T-helper 2 cell treated with Interferon-gamma antibody and Interleukin-4, amounts not matched to agents 100 ng/mL and 5 ng/mL, for 36 hours (primary cell): ENCODE measurements around the gene HOOK1. TPM values are rescaled to one million over a fixed set of nuclear protein-coding genes. Genes with fewer than 3 reads are reported as not detected.
"Not testable (repeated sequence)": the region's sequence is repeated elsewhere in the genome, so short reads cannot be mapped to it uniquely, and the experiment has no call there.

Source experiments
- intact Hi-C: fragments of 100-400 bp; cut with micrococcal nuclease; formaldehyde crosslinking; loops from one replicate; pipeline ENCODE4 v1.15.1; 2023
- total RNA-seq: library from RNA; stranded (reverse); gene quantifications from 2 replicates; pipeline ENCODE4 v1.2.3, GENCODE V29; 2022

The HOOK1 gene
- total RNA-seq, 1 donor from 2014 or later, result 2.2 TPM

DNA sequence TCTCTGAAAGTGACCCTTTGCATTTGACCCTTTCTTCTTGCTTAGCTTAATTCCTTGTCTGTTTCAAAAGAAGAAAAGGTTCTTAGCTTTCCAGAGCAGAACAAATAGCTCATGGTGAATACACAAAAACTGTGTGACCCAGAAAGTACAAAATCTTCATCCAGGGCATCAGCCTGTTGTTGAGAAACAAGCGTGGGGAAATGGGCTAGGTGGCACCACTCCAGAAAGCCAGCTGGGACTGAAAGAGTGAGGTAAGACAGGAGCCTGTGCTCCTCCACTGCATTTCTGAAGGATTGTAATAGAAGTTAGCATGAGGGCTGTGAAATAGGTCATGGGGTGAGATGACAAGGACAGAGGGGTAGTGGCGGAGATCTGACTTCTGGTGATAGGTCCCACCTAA lies 66.0 kb downstream of the HOOK1 start:
- intact Hi-C loops, result no loop called here

GRCh38 chr1:59885160-59885832 lies 70.5 kb downstream of the HOOK1 start:
- intact Hi-C loops, result no loop called here

GRCh38 chr1:59892841-59893811 lies 78.4 kb downstream of the HOOK1 start:
- intact Hi-C loops, result no loop called here

GRCh38 chr1:59897165-59897564 lies 82.4 kb downstream of the HOOK1 start:
- intact Hi-C loops, result no loop called here

DNA sequence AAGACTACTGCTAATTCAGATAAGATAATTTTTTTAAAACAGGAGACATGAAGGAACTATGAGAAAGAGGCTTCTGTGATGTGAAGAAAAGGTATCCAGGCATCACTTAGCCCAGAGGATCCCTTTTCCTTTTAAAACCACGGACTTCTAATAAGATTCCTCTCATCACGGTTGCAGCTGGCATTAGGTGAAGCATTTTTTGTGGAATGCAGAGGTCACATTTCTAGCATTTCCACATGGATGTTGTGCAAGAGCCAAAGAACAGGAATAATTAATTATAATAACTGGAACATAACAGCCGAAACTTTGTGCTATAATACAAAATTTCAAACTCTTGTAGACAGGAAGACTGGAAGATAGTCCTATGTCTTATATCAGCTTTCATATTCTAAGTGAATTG lies 84.2 kb downstream of the HOOK1 start:
- intact Hi-C loops, result no loop called here

DNA sequence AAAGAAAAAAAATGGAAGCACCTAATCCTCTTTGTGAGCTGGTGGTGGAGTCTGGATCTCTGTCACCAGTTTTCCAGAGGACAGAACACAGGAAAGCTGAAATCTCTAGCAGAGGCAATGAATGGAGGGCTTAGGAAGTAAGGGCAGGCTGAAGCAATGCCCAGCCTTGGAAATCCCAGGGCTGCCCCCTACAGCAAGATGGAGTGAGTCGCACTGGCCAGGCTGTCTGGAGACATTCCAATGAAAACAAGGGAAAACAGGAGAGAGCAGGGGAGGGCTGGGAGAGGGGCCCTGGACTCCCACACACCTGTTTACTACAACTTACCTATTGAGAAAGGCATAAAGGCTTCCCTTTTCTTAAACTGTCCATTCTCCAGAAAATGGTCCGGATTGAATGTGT lies 85.9 kb downstream of the HOOK1 start:
- intact Hi-C loops, result no loop called here

GRCh38 chr1:59901770-59902388 lies 87.1 kb downstream of the HOOK1 start:
- intact Hi-C loops, result no loop called here

DNA sequence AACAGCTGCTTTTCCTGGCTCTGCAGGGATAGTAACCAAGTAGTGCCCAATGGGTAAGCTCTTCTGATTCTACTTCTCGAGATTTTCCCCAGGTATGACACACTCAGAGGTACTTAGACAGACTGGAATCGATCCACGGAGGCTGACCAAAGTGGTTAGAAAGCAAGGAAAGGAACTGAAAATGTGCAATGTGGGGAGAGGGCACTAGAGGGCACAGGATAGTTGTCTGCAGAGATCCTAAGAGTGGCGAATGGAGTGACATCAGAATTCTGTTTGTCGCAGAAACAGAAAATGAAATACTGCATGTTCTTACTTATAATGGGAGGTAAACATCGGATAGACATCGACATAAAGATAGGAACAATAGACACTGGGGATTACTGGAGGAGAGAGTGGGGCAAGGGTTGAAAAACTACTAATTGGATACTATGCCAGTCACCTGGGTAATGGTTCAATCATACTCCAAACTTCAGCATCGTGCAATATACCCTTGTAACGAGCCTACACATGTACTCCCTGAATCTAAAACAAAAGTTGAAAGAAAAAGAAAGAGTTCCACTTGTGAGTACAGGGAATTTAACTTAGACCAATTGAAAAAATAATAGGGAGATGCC lies 88.5 kb downstream of the HOOK1 start:
- intact Hi-C loops, result loop anchor here (1.0 kb wide), 1 partner anchor 44 kb away; no protein-coding TSS in a partner anchor

GRCh38 chr1:59906931-59907330 lies 92.2 kb downstream of the HOOK1 start:
- intact Hi-C loops, result no loop called here

DNA sequence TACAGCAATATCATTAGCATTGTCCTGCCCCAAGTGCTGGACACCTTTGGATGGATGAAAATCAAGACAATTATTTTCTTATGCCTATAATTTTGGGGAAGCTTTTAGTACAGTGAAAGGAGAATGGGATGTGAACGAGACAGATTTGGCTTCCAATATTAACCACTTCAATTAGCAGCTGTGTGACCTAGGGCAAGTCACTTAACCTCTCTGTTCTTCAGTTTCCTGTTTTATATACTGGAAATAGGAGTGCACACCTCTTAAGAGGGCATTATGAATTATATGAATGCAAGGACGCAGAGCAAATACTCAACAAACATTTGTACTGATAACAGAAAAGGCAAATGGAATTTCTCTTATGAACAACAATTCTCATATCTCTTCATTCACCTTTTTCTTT lies 93.3 kb downstream of the HOOK1 start:
- intact Hi-C loops, result no loop called here

- intact Hi-C loops, result no loop called here
Measured at GRCh38 chr1:59908682-59909081, 93.9 kb downstream of the HOOK1 start.

- intact Hi-C loops, result not testable (repeated sequence)
Measured at GRCh38 chr1:59914791-59915286, 100.1 kb downstream of the HOOK1 start.

DNA sequence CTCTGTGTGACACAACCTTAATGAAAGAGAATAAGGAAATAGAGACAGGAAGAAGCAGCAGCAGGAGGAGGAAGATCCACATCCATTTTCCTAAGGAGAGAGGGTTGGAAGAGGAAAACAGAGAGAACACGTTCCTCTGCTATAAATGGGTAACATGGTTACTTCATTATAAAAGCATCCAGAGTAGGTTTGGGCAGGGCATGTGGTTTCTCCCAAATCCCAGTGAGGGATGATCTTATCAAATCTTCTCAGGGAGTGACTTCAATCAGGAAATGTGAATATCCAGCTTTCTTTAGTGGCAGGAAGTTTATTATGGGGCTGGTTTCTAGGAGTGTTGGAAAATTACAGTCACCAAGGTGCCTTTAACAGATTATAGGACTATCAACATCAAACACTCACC lies 100.8 kb downstream of the HOOK1 start:
- intact Hi-C loops, result no loop called here

GRCh38 chr1:59917026-59917784 lies 102.5 kb downstream of the HOOK1 start:
- intact Hi-C loops, result no loop called here

- intact Hi-C loops, result no loop called here
Measured at GRCh38 chr1:59917785-59918180, 103.0 kb downstream of the HOOK1 start.

DNA sequence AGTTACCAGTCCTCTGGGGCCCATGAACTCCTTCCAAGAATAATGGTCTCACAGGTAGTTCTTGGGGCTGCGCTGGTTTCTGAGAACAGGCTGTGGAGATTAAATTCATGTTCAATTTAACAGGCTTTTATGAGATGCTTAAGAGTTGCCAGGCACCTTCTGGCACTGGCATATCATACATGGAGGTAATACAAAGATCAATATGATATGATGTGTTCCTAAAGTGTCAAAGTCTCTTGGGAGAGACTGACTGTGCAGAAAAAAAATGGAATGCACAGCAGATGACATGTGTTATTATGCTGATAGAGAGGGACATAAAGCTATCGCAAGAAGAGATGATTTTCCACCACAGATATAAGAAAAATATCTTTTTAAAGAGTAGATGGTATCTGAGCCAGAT lies 105.0 kb downstream of the HOOK1 start:
- intact Hi-C loops, result no loop called here

- intact Hi-C loops, result not testable (repeated sequence)
Measured at GRCh38 chr1:59921258-59921899, 106.6 kb downstream of the HOOK1 start.

GRCh38 chr1:59924653-59925052 lies 109.9 kb downstream of the HOOK1 start:
- intact Hi-C loops, result no loop called here
